ENCODE data around the gene AFF3.

DNA sequence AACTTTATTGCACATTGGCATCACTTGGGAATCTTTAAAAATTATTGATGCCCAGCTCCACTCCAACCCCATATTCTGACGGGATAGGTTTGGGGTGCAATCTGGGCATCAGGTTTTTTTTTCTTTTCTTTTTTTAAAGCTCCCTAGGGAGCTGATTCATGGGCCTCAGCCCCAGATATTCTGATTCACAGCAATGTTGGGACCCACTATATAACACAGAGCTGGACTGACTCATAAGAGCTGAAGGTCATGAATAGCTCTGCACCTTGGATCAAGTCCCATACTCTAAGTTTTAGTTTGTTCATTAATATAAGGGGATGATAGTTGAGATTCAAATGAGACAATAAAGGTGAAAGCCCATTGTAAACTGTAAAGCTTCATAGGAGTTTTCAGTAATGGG, 461.4 kb downstream of the AFF3 start:
- no peak for TF ChIP-seq ZFP3 (CRISPR knock-in tag; IDR thresholded peaks at IDR 0.05)
- no peak for TF ChIP-seq OSR1 (CRISPR knock-in tag; IDR thresholded peaks at IDR 0.05)
- TF ChIP-seq ZFP30 (CRISPR knock-in tag; IDR thresholded peaks at IDR 0.05) = no peak
- no peak for TF ChIP-seq GLIS3 (CRISPR knock-in tag; IDR thresholded peaks at IDR 0.05)
- no peak for TF ChIP-seq PATZ1 (CRISPR knock-in tag; IDR thresholded peaks at IDR 0.05; ENCODE audit: borderline replicate concordance)
- no peak for TF ChIP-seq ZNF8 (CRISPR knock-in tag; IDR thresholded peaks at IDR 0.05)
- TF ChIP-seq ISL1 (CRISPR knock-in tag; IDR thresholded peaks at IDR 0.05) = no peak
- no peak for TF ChIP-seq ESRRG (CRISPR knock-in tag; IDR thresholded peaks at IDR 0.05)
- TF ChIP-seq ARNTL (CRISPR knock-in tag; IDR thresholded peaks at IDR 0.05; ENCODE audit: borderline replicate concordance, low read depth) = no peak
- TF ChIP-seq, protein P1, sequence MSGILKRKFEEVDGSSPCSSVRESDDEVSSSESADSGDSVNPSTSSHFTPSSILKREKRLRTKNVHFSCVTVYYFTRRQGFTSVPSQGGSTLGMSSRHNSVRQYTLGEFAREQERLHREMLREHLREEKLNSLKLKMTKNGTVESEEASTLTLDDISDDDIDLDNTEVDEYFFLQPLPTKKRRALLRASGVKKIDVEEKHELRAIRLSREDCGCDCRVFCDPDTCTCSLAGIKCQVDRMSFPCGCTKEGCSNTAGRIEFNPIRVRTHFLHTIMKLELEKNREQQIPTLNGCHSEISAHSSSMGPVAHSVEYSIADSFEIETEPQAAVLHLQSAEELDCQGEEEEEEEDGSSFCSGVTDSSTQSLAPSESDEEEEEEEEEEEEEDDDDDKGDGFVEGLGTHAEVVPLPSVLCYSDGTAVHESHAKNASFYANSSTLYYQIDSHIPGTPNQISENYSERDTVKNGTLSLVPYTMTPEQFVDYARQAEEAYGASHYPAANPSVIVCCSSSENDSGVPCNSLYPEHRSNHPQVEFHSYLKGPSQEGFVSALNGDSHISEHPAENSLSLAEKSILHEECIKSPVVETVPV (CRISPR knock-in tag; IDR thresholded peaks at IDR 0.05) = no peak
- TF ChIP-seq ZNF70 (CRISPR knock-in tag; IDR thresholded peaks at IDR 0.05) = no peak
- TF ChIP-seq, protein P2, sequence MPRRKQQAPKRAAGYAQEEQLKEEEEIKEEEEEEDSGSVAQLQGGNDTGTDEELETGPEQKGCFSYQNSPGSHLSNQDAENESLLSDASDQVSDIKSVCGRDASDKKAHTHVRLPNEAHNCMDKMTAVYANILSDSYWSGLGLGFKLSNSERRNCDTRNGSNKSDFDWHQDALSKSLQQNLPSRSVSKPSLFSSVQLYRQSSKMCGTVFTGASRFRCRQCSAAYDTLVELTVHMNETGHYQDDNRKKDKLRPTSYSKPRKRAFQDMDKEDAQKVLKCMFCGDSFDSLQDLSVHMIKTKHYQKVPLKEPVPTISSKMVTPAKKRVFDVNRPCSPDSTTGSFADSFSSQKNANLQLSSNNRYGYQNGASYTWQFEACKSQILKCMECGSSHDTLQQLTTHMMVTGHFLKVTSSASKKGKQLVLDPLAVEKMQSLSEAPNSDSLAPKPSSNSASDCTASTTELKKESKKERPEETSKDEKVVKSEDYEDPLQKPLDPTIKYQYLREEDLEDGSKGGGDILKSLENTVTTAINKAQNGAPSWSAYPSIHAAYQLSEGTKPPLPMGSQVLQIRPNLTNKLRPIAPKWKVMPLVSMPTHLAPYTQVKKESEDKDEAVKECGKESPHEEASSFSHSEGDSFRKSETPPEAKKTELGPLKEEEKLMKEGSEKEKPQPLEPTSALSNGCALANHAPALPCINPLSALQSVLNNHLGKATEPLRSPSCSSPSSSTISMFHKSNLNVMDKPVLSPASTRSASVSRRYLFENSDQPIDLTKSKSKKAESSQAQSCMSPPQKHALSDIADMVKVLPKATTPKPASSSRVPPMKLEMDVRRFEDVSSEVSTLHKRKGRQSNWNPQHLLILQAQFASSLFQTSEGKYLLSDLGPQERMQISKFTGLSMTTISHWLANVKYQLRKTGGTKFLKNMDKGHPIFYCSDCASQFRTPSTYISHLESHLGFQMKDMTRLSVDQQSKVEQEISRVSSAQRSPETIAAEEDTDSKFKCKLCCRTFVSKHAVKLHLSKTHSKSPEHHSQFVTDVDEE (CRISPR knock-in tag; IDR thresholded peaks at IDR 0.05) = no peak
- no peak for TF ChIP-seq CSDC2 (CRISPR knock-in tag; IDR thresholded peaks at IDR 0.05)
- TF ChIP-seq TCF4 (CRISPR knock-in tag; IDR thresholded peaks at IDR 0.05; ENCODE audit: borderline replicate concordance) = no peak

Data from SK-N-SH treated with all-trans-retinoic acid at 6 μM for 48 hours (cell line).